ENCODE data around the gene DESI2. TPM values are rescaled to one million over a fixed set of nuclear protein-coding genes. Genes with fewer than 3 reads are reported as not detected.
A peak's percentile ranks its signal among the peaks of the same experiment; 100 is the strongest.

Gene DESI2
- total and polyA plus RNA-seq, 2 of the 8 experiments (the other 6 are each of a cell fraction or from before 2014, with no cell fraction given) = 54.0 to 110 TPM

DNA sequence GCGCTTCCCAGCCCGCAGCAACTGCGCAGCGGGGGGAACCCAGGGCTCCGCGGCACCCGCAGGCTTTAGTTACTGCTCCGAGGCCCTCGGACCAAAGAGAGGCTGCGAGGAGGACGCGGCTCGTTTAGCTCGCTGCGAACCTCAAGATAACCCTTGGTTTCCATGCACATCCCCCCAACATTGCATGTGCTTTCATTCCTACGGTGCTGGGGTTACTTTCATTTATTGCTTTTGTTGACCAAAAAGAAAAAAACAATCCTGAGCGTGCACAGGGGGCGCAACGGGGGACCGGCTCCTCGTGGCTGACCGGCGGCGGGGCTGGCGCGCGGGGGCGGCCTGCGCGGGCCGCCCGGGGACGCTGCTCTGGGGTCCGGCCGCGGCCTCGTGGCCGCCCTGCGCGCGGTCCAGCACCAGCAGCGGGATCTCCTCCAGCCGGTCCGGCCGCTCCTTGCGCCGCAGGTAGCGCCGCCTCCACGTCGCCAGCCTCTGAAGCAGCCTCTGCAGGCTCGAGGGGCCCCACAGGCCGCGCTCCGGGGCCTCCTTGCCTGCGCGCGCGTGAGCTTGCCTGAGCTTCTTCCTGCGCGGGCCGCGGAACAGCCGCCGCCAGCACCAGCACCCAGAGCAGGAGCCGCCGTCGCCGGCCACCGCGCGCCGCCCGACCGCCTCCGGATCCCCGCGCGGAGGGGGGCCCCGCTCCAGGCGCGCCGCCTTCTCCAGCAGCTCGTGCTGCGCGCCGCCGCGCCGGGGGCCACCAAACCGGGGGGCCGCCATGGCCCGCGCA lies 77.4 kb downstream of the DESI2 start (continued):
- TF ChIP-seq RXRA (IDR thresholded peaks at IDR 0.05; ENCODE audit: insufficient read depth, low read depth, low read length) = no peak
- TF ChIP-seq ASH2L (IDR thresholded peaks at IDR 0.05; ENCODE audit: low read length) = peak; percentile 51
- no peak for TF ChIP-seq MAFK (IDR thresholded peaks at IDR 0.05; ENCODE audit: low read depth, low read length)
- TF ChIP-seq EP300 (IDR thresholded peaks at IDR 0.05; ENCODE audit: borderline replicate concordance in 1 of 2, low read depth in 2 of 2, low read length in 2 of 2) = no peak; a peak in 1 of 3 replicates
- no peak for TF ChIP-seq NRF1 (IDR thresholded peaks at IDR 0.05; ENCODE audit: low read depth, low read length)
- TF ChIP-seq RBBP5 (IDR thresholded peaks at IDR 0.05; ENCODE audit: borderline replicate concordance, low read depth, low read length) = 0 out of 2 replicates have a peak, but pooled peaks have one; percentile 28
- no peak for TF ChIP-seq JUND (IDR thresholded peaks at IDR 0.05; ENCODE audit: low read length)
- TF ChIP-seq, protein P1, sequence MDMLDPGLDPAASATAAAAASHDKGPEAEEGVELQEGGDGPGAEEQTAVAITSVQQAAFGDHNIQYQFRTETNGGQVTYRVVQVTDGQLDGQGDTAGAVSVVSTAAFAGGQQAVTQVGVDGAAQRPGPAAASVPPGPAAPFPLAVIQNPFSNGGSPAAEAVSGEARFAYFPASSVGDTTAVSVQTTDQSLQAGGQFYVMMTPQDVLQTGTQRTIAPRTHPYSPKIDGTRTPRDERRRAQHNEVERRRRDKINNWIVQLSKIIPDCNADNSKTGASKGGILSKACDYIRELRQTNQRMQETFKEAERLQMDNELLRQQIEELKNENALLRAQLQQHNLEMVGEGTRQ (IDR thresholded peaks at IDR 0.05; ENCODE audit: low read length) = no peak
- no peak for TF ChIP-seq EZH2 (IDR thresholded peaks at IDR 0.05; ENCODE audit: low read depth, low read length, severe bottlenecking)
- TF ChIP-seq, protein P2, sequence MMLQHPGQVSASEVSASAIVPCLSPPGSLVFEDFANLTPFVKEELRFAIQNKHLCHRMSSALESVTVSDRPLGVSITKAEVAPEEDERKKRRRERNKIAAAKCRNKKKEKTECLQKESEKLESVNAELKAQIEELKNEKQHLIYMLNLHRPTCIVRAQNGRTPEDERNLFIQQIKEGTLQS (IDR thresholded peaks at IDR 0.05; ENCODE audit: insufficient read depth, low read depth, low read length) = no peak
- TF ChIP-seq POU5F1 (IDR thresholded peaks at IDR 0.05; ENCODE audit: low read depth, low read length) = no peak
- TF ChIP-seq CBX5 (IDR thresholded peaks at IDR 0.05; ENCODE audit: low read depth, low read length) = no peak
- no peak for TF ChIP-seq TBP (IDR thresholded peaks at IDR 0.05; ENCODE audit: low read depth, low read length)
- TF ChIP-seq BRCA1 (IDR thresholded peaks at IDR 0.05; ENCODE audit: low read depth, low read length) = no peak
- TF ChIP-seq, protein P3, sequence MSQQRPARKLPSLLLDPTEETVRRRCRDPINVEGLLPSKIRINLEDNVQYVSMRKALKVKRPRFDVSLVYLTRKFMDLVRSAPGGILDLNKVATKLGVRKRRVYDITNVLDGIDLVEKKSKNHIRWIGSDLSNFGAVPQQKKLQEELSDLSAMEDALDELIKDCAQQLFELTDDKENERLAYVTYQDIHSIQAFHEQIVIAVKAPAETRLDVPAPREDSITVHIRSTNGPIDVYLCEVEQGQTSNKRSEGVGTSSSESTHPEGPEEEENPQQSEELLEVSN (IDR thresholded peaks at IDR 0.05) = peak; percentile 90
- no peak for TF ChIP-seq BCL11A (IDR thresholded peaks at IDR 0.05; ENCODE audit: low read depth in 2 of 2, low read length in 2 of 2)
- no peak for TF ChIP-seq CREB1 (IDR thresholded peaks at IDR 0.05)
- peak; percentile 43; the same call in 1 of the 2 replicates for TF ChIP-seq PHF8 (conservative IDR thresholded peaks at IDR 0.05; ENCODE audit: low read depth, low read length)
- TF ChIP-seq CHD1 (IDR thresholded peaks at IDR 0.05; ENCODE audit: low read depth, low read length) = no peak
- TF ChIP-seq SIX5 (IDR thresholded peaks at IDR 0.05; ENCODE audit: low read depth, low read length) = no peak
- no peak; a peak in 1 of 3 replicates for TF ChIP-seq POLR2A (IDR thresholded peaks at IDR 0.05; ENCODE audit: control extremely low read depth in 1 of 2, low read depth in 2 of 2, low read length in 2 of 2)

Measured in H1 (cell line).